Bronchial epithelial cell (primary cell): ENCODE data around the gene MTRF1. TPM values are rescaled to one million over a fixed set of nuclear protein-coding genes. Genes with fewer than 3 reads are reported as not detected.

ENCODE experiments used
- DNase-seq: peaks from one replicate; pipeline ENCODE4 v3.0.0-alpha.2; 2010; ENCODE audit warnings: low read depth
- FAIRE-seq: peaks from 2 replicates; lab custom pipeline; 2011; peaks lifted over from hg19 to GRCh38; lab: Jason Lieb, UNC
- H3K27me3 ChIP-seq: 2 replicates; pipeline ENCODE4 v1.5.1; 2011; ENCODE audit warnings: low read length; ENCODE audit not compliant: control insufficient read depth, insufficient read depth
- H3K36me3 ChIP-seq: 2 replicates; pipeline ENCODE4 v1.5.1; 2011; ENCODE audit warnings: low read length; ENCODE audit not compliant: control insufficient read depth, insufficient read depth
- H3K4me3 ChIP-seq: 2 replicates; pipeline ENCODE4 v1.5.1; 2011; ENCODE audit warnings: mild to moderate bottlenecking, low read depth, low read length, control low read depth
- total RNA-seq: library from RNA; depleted of rRNA; stranded (reverse); fragments of >200 nt; gene quantifications from 2 replicates; pipeline ENCODE4 v1.2.1, GENCODE V29; 2014
- TF ChIP-seq, protein P1 (sequence below): IDR thresholded peaks from 2 replicates; pipeline ENCODE4 v1.5.1; 2011; ENCODE audit warnings: mild to moderate bottlenecking, moderate library complexity, low read length, control low read depth, inconsistent platforms; ENCODE audit not compliant: insufficient read depth, severe bottlenecking

MTRF1 gene
- total RNA-seq, 1 donor from 2014 or later = 10.0 TPM

DNA sequence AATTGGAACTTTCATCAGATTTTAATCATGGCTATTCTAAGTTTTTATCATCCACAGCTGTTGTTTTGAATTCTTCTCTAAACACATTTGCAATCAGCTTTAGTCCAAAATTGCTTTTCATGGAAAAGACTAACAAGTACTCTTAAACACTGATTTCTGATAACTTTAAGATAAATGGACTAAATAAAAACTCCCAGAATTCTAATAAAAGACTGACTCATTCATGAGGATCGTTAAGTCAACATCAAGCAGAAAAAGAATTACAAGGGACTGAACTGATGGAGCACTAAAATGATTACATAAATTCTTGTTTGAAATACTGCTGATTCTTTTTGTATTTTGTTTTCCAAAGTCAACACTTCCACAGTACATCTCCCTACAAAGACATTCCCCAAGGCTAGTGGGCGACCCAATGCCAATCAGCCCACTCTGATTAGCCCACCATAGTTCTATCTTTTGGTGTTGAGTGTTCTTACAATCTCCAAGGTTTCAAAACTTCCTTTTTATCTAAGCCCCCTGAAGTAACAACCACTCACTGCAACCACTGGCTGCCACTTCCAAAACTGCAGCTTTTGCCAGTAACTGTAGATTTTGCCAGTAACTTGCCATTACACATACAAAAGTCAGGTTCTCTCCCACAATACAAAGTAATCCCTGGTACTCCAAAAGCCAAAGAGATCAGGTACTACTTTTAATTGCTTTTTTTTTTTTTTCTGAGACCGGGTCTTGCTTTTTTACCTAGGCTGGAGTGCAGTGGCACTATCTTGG is 33.7 kb upstream of the MTRF1 start:
- DNase-seq (no peak), FAIRE-seq (no peak)
- H3K36me3 ChIP-seq = no peaks in the 10 kb centered on the region
- no peaks in the 10 kb centered on the region for H3K27me3 ChIP-seq
- TF ChIP-seq, protein P1, sequence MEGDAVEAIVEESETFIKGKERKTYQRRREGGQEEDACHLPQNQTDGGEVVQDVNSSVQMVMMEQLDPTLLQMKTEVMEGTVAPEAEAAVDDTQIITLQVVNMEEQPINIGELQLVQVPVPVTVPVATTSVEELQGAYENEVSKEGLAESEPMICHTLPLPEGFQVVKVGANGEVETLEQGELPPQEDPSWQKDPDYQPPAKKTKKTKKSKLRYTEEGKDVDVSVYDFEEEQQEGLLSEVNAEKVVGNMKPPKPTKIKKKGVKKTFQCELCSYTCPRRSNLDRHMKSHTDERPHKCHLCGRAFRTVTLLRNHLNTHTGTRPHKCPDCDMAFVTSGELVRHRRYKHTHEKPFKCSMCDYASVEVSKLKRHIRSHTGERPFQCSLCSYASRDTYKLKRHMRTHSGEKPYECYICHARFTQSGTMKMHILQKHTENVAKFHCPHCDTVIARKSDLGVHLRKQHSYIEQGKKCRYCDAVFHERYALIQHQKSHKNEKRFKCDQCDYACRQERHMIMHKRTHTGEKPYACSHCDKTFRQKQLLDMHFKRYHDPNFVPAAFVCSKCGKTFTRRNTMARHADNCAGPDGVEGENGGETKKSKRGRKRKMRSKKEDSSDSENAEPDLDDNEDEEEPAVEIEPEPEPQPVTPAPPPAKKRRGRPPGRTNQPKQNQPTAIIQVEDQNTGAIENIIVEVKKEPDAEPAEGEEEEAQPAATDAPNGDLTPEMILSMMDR = no peak
- no peak overlapping the region for H3K4me3 ChIP-seq

DNA sequence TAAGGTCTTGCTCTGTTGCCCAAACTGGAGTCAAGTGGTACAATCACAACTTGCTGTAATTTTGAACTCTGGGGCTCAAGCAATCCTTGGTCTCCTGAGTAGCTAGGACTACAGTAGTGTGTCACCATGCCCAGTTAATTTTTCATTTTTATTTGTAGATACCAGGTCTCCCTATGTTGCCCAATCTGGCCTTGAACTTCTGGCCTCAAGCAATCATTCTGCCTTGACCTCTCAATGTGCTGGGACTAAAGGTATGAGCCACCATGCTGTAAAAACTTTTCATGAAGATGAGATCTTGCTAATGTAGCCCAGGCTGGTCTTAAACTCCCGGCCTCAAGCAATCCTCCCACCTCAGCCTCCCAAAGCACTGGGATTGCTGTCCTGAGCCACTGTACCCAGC is 32.6 kb upstream of the MTRF1 start:
- no peak for DNase-seq
- Histone ChIP-seq H3K36me3 (no peaks in the 10 kb centered on the region), H3K27me3 (no peaks in the 10 kb centered on the region), H3K4me3 (no peak overlapping the region)
- TF ChIP-seq, protein P1 = no peak
- no peak for FAIRE-seq

DNA sequence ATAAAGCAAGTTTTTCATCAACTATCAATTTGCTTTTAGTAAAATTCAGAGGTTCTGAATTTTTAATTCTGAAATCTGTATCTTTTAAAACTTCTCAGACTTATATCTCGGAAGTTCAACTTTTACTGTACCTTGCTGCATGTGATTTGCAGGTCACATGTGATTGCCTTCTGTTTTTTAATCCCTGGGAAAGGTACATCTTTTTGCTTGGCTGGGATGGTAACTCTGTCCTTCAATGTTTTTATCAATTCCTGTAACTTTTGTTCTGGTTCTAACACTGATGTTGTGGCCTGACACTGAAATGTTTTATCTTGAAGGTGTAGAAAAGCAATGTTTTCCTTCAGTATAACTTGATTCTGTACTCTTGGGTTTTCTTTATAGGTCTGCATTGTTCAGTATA is 31.5 kb upstream of the MTRF1 start:
- TF ChIP-seq, protein P1 = no peak
- DNase-seq (no peak), FAIRE-seq (no peak)
- Histone ChIP-seq H3K4me3 (no peak overlapping the region), H3K36me3 (no peaks in the 10 kb centered on the region), H3K27me3 (no peaks in the 10 kb centered on the region)

DNA sequence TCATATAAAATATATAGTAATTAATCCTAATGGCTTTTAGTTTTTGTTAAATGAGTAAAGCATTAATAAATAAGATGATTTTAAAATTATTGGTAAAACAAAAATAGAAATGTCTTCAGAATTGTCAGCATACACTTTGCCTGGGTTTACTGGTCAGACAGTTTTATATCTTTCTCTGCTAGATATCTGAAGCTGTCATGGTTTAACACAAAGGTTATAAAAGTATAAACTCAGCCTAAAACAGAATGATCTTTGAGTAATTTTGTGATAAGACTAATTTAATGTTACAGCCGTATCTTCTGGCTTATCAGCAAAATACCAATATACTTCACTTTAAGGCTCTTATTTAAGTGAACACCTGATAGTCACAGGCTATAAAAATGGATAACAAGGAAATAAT is 29.9 kb upstream of the MTRF1 start:
- TF ChIP-seq, protein P1 = no peak
- FAIRE-seq = no peak
- Histone ChIP-seq H3K4me3 (no peak overlapping the region), H3K36me3 (no peaks in the 10 kb centered on the region), H3K27me3 (no peaks in the 10 kb centered on the region)
- no peak for DNase-seq

DNA sequence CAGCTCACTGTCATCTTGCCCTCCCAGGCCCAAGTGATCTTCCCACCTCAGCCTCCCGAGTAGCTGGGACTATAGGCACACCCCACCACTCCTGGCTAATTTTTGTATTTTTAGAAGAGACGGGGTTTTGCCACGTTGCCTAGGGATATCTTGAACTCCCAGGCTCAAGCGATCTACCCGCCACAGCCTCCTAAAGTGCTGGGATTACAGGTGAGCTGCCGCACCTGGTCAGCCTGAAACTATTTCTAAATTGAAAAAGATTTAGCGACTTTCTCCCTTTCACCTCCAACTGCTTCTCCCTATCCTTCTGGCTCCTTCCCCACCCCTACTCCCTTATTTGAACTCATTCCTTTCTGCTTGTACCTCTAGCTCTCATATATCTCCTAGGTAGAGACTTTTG is 27.9 kb upstream of the MTRF1 start:
- TF ChIP-seq, protein P1 = no peak
- DNase-seq = no peak
- FAIRE-seq = no peak
- no peaks in the 10 kb centered on the region for H3K36me3 ChIP-seq
- no peak overlapping the region for H3K4me3 ChIP-seq
- H3K27me3 ChIP-seq = no peaks in the 10 kb centered on the region

DNA sequence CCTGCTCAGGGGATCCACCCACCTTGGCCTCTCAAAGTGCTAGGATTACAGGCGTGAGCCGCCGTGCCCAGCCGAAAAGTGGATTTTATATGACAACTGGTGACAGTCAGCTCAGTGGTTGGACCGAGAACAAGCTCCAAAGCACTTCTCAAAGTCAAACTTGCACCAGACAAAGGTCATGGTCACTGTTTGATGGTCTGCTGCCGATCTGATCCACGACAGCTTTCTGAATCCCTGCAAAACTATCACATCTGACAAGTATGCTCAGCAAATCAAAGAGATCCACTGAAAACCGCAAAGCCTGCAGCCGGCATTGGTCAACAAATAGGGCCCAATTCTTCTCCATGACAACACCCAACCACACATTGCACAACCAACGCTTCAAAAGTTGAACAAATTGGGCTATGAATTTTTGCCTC is 26.1 kb upstream of the MTRF1 start:
- DNase-seq (no peak), FAIRE-seq (no peak)
- Histone ChIP-seq H3K27me3 (no peaks in the 10 kb centered on the region), H3K36me3 (no peaks in the 10 kb centered on the region), H3K4me3 (no peak overlapping the region)
- TF ChIP-seq, protein P1 = no peak
